Left hindlimb (tissue), 1 donor: ENCODE data around the gene PLCB4.

Experiments
- DNase-seq: peaks from one replicate; pipeline ENCODE4 v3.0.0-alpha.2; 2018

PLCB4 gene

GRCh38 chr20:9230406-9230805, 161.5 kb downstream of the PLCB4 start:
- DNase-seq, result no peak

- no peak for DNase-seq
Measured at GRCh38 chr20:9233804-9234203, 164.9 kb downstream of the PLCB4 start.

- no peak for DNase-seq
Measured at GRCh38 chr20:9235518-9235917, 166.6 kb downstream of the PLCB4 start.

- no peak for DNase-seq
Measured at GRCh38 chr20:9236458-9236857, 167.6 kb downstream of the PLCB4 start.

- no peak for DNase-seq
Measured at GRCh38 chr20:9241232-9241692, 172.4 kb downstream of the PLCB4 start.

GRCh38 chr20:9241721-9242427, 173.0 kb downstream of the PLCB4 start:
- no peak for DNase-seq

- no peak for DNase-seq
Measured at GRCh38 chr20:9243986-9244385, 175.1 kb downstream of the PLCB4 start.

- DNase-seq, result no peak
Measured at GRCh38 chr20:9244811-9245210, 175.9 kb downstream of the PLCB4 start.

- DNase-seq, result no peak
Measured at GRCh38 chr20:9246731-9247130, 177.8 kb downstream of the PLCB4 start.

GRCh38 chr20:9250511-9250910, 181.6 kb downstream of the PLCB4 start:
- no peak for DNase-seq

GRCh38 chr20:9253006-9253539, 184.2 kb downstream of the PLCB4 start:
- no peak for DNase-seq

- DNase-seq, result no peak
Measured at GRCh38 chr20:9255171-9255570, 186.3 kb downstream of the PLCB4 start.

GRCh38 chr20:9256393-9256792, 187.5 kb downstream of the PLCB4 start:
- no peak for DNase-seq

GRCh38 chr20:9258901-9259300, 190.0 kb downstream of the PLCB4 start:
- no peak for DNase-seq

GRCh38 chr20:9260027-9260426, 191.1 kb downstream of the PLCB4 start:
- no peak for DNase-seq

GRCh38 chr20:9261781-9262180, 192.9 kb downstream of the PLCB4 start:
- DNase-seq, result no peak

GRCh38 chr20:9262653-9263194, 193.8 kb downstream of the PLCB4 start:
- no peak for DNase-seq

GRCh38 chr20:9269280-9269971, 200.5 kb downstream of the PLCB4 start:
- DNase-seq, result no peak

GRCh38 chr20:9270831-9271230, 201.9 kb downstream of the PLCB4 start:
- no peak for DNase-seq

GRCh38 chr20:9276966-9277468, 208.1 kb downstream of the PLCB4 start:
- DNase-seq, result no peak

GRCh38 chr20:9279918-9280401, 211.1 kb downstream of the PLCB4 start:
- no peak for DNase-seq

- DNase-seq, result no peak
Measured at GRCh38 chr20:9280666-9281065, 211.8 kb downstream of the PLCB4 start.

GRCh38 chr20:9281803-9282202, 212.9 kb downstream of the PLCB4 start:
- no peak for DNase-seq

- no peak for DNase-seq
Measured at GRCh38 chr20:9285617-9286016, 216.7 kb downstream of the PLCB4 start.
